22Rv1 (cell line): ENCODE data around the gene RNF126.
"Not testable (repeated sequence)": the region's sequence is repeated elsewhere in the genome, so short reads cannot be mapped to it uniquely, and the experiment has no call there.

Source experiments
- ZFX ChIP-seq: fragments of 450-650 bp; IDR thresholded peaks from 2 replicates; pipeline ENCODE4 v1.6.1; 2017; ENCODE audit warnings: antibody characterized with exemption, borderline replicate concordance
- TF ChIP-seq, protein P1 (sequence below): fragments of 450-650 bp; IDR thresholded peaks from 2 replicates; pipeline ENCODE4 v1.5.1; 2017; ENCODE audit warnings: mild to moderate bottlenecking

DNA sequence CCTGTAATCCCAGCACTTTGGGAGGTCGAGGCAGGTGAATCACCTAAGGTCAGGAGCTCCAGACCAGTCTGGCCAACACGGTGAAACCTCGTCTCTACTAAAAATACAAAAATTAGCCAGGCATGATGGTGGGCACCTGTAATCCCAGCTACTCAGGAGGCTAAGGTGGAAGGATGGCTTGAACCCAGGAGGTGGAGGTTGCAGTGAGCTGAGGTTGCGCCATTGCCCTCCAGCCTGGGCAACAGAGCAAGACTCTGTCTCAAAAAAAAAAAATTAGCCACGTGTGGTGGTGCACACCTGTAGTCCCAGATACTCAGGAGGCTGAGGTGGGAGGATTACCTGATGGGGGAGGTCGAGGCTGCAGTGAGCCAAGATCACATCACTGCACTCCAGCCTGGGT, 39.8 kb upstream of the RNF126 start:
- TF ChIP-seq, protein P1, sequence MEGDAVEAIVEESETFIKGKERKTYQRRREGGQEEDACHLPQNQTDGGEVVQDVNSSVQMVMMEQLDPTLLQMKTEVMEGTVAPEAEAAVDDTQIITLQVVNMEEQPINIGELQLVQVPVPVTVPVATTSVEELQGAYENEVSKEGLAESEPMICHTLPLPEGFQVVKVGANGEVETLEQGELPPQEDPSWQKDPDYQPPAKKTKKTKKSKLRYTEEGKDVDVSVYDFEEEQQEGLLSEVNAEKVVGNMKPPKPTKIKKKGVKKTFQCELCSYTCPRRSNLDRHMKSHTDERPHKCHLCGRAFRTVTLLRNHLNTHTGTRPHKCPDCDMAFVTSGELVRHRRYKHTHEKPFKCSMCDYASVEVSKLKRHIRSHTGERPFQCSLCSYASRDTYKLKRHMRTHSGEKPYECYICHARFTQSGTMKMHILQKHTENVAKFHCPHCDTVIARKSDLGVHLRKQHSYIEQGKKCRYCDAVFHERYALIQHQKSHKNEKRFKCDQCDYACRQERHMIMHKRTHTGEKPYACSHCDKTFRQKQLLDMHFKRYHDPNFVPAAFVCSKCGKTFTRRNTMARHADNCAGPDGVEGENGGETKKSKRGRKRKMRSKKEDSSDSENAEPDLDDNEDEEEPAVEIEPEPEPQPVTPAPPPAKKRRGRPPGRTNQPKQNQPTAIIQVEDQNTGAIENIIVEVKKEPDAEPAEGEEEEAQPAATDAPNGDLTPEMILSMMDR, result not testable (repeated sequence)
- TF ChIP-seq ZFX, result not testable (repeated sequence)
